ENCODE measurements around the gene ARHGAP18. TPM values are rescaled to one million over a fixed set of nuclear protein-coding genes. Genes with fewer than 3 reads are reported as not detected.

Gene ARHGAP18
- total RNA-seq, 1 experiment from 2014 or later: 2.4 TPM

GRCh38 chr6:129615496-129615895 lies 94.5 kb downstream of the ARHGAP18 start:
- Mint-ChIP-seq H3K27me3 (ENCODE audit: low read depth) (no peaks in the 10 kb centered on the region; the same call in 1 of the 2 replicates), H3K36me3 (ENCODE audit: insufficient read depth in 1 of 3, low read depth in 3 of 3) (peaks cover 4 to 6% (median 6%) of the 10 kb centered on the region in 3 experiments; a peak in 6 of 7 replicates), H3K4me3 (no peak overlapping the region), H3K4me1 (peaks cover 0 to 2% of the 10 kb centered on the region in 2 experiments; a peak in 1 of 4 replicates), H3K9me3 (peaks cover 5 to 7% of the 10 kb centered on the region in 2 experiments), H3K27ac (no peak overlapping the region)
- no peak overlapping the region for H2BK15ac ChIP-seq (ENCODE audit: low read depth, low read length)
- no peak overlapping the region for H3K56ac ChIP-seq (ENCODE audit: insufficient read length, low read depth, low read length)
- H3K79me1 ChIP-seq (ENCODE audit: insufficient read depth, low read depth, low read length, poor library complexity, severe bottlenecking): no peaks in the 10 kb centered on the region
- H2BK20ac ChIP-seq (ENCODE audit: low read depth, low read length, poor library complexity, severe bottlenecking): no peak overlapping the region
- no peak overlapping the region for H3K18ac ChIP-seq (ENCODE audit: insufficient read length, low read depth, low read length)
- H3K27me3 ChIP-seq (ENCODE audit: insufficient read depth, low read length): no peaks in the 10 kb centered on the region
- no peak overlapping the region for H3K9ac ChIP-seq (ENCODE audit: extremely low read depth, insufficient read length, low read length)
- TF ChIP-seq CTCF (conservative IDR thresholded peaks at IDR 0.05): no peak
- no peak overlapping the region for H2BK120ac ChIP-seq (ENCODE audit: low read depth, low read length, poor library complexity, severe bottlenecking)
- H4K5ac ChIP-seq (ENCODE audit: insufficient read length, low read depth, low read length): no peak overlapping the region
- WGBS (ENCODE audit: extremely low coverage, insufficient read length, low lambda C conversion rate): no CpG with 5 or more reads among the region's 3 CpGs
- no peak overlapping the region for H3K23ac ChIP-seq (ENCODE audit: insufficient read length, low read depth, low read length)
- H3K4me1 ChIP-seq (ENCODE audit: insufficient read depth, low read length): no peaks in the 10 kb centered on the region
- no peak overlapping the region for H2BK5ac ChIP-seq (ENCODE audit: insufficient read length, low read length)
- H3K9me3 ChIP-seq (ENCODE audit: control insufficient read depth, low read depth, low read length): no peaks in the 10 kb centered on the region
- no peak overlapping the region for H3K14ac ChIP-seq (ENCODE audit: insufficient read depth, low read length)
- no peaks in the 10 kb centered on the region for H3K79me2 ChIP-seq (ENCODE audit: insufficient read depth, low read length)
- no peak for DNase-seq
- no peaks in the 10 kb centered on the region for H3K23me2 ChIP-seq (ENCODE audit: insufficient read length, low read depth, low read length, poor library complexity, severe bottlenecking)
- no peak overlapping the region for H3K4me2 ChIP-seq (ENCODE audit: insufficient read depth, insufficient read length, low read length)
- H2AK5ac ChIP-seq (ENCODE audit: insufficient read length, low read length): no peak overlapping the region
- H3K4ac ChIP-seq (ENCODE audit: low read depth, low read length): no peak overlapping the region
- no peak overlapping the region for H2AFZ ChIP-seq (ENCODE audit: low read length)
- no peak overlapping the region for H3T11ph ChIP-seq (ENCODE audit: low read length)
- no peak overlapping the region for H4K8ac ChIP-seq (replicated peaks; ENCODE audit: insufficient read length, low read depth, low read length)
- no peaks in the 10 kb centered on the region for H4K20me1 ChIP-seq (ENCODE audit: control insufficient read depth, insufficient read depth, insufficient read length)
- no peak overlapping the region for H3K27ac ChIP-seq (ENCODE audit: insufficient read length, low read depth, low read length)
- H2BK12ac ChIP-seq (ENCODE audit: insufficient read length, low read depth, low read length): no peak overlapping the region
- no peak overlapping the region for H4K91ac ChIP-seq (ENCODE audit: insufficient read length, low read depth, low read length)
